Activated CD4-positive, CD25-positive, alpha-beta regulatory T cell treated with anti-CD3 and anti-CD28 coated beads, Interleukin-2, amount 50 U/mL, for 72 hours (primary cell): ENCODE results near the gene CCDC8.
"Not testable (repeated sequence)": the region's sequence is repeated elsewhere in the genome, so short reads cannot be mapped to it uniquely, and the experiment has no call there.

Source experiments
- DNase-seq: peaks from one replicate; pipeline ENCODE4 v3.0.0; 2021

CCDC8 gene

GRCh38 chr19:46427518-46428045, 14.2 kb upstream of the CCDC8 start:
- no peak for DNase-seq

DNA sequence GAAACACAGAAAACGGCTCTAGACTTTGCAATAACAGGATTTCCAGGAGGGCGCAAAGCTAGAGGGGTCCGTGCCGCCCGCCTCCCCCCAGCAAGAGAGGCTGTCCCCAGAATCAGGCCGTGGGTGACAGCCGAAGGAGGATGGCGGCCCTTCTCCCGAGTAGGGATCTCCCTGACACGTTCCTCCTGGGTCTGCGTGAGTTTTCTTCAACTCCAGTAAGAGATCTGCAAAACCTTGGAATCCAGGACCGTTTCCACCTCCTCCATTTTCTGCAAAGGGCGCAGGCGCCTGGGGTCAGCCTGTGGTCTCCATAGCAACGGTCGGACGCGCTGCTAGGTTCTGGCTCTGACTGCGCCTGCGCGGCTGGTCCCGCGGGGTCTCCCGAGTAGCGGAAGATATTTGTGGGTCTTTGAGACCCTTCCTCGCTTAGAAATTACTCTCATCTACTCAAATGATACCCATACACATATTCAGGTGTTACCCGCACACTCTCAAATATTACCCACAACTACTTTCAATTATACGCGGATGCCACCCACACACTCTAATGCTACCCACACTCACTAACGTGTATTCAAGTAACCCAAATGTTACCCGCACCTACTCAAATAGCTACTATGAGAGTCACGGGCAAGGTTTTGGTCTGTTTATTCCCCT, 13.3 kb upstream of the CCDC8 start:
- no peak for DNase-seq

DNA sequence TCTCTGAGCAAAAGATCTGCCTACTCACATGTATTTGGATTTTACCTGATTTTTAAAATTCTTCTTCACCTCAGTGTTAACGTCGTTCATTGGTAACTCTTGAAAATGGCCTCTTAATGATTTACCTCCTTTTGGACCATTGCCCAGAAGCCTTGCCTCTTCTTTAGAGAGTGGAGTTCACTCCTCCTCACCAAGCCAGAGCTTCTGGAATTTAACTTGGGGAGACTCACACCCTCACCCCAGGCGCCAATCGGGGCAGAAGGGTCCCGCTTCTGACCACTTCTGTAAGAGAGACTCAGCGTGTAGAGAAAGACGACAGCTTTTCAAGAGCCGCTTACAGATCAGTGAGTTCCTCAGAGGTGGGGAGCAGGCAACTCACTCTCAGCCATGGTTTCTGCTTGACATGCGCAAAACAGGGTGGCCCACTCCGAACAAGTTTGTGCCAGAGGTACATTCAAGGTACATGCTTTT, 12.7 kb upstream of the CCDC8 start:
- no peak for DNase-seq

GRCh38 chr19:46423188-46423587, 9.8 kb upstream of the CCDC8 start:
- DNase-seq = no peak

- no peak for DNase-seq
These were observed 9.0 kb upstream of the CCDC8 start for GRCh38 chr19:46422344-46422743.

DNA sequence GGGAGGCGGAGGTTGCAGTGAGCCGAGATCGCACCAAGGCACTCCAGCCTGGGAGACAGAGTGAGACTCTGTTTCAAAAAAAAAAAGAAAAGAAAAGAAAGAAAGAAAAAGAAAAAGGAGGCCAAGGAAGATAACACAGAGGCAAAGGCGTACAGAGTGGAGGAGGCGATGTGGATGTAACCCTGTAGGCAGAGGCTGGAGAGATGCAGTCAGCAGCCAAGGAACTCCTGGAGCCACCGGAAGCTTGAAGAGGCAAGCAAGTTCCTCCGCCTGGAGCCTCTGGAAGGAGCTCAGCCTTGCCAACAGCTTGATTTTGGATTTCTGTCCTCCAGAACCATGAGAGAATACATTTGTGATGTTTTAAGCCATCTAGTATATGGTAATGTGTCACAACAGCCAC, 6.7 kb upstream of the CCDC8 start:
- DNase-seq = no peak

DNA sequence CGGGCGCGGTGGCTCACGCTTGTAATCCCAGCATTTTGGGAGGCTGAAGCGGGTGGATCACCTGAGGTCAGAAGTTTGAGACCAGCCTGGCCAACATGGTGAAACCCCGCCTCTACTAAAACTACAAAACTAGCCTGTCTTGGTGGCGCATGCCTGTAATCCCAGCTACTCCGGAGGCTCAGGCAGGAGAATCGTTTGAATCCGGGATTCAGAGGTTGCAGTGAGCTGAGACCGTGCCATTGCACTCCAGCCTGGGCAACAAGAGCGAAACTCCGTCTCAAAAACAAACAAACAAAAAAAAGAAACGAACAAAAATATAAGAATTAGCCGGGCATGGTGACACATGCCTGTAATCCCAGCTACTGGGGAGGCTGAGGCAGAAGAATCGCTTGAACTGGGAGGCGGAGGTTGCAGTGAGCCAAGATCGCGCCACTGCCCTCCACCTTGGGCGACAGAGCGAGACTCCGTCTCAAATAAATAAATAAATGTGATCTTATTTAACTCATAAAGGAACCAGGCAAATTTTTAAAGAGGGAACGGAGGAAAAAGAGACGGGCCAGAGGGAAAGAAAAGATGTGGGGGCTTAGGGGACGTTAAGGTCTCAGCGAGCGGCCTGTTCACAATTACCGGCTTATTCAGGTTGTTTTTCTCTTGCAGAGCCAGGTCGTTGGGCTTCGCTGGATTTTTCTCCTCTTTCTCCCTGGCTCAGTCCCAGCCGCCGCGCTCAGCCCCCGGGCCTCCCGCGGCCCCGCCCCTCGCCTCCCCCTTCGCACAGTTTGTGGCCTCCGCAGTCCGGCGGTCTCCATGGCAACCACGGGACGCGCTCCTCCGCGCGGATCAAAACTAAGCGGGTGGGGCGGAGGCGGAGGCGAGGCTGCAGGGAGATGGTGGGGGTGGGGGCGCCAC, 2.7 kb upstream of the CCDC8 start:
- not testable (repeated sequence) for DNase-seq

DNA sequence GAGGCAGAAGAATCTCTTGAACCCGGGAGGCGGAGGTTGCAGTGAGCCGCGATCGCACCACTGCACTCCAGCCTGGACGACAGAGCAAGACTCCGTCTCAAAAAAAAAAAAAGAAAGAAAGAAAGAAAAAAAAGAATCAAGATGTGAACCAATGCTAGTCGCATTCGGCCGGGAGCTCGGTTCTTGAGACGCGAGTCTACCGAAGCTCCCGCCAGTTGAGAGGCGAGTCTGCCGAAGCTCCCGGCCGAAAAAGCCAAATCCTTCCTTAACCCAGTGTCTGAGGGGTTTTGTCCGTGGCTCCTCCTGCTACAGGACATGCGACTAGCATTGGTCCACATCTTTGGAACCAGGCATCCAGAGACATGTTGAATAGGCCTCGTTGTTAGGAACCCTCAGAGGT, 1.5 kb upstream of the CCDC8 start:
- DNase-seq = not testable (repeated sequence)

- no peak for DNase-seq
These were observed 608 bp downstream of the CCDC8 start for GRCh38 chr19:46412650-46413261.

GRCh38 chr19:46411925-46412649, 1.3 kb downstream of the CCDC8 start:
- DNase-seq = no peak

- no peak for DNase-seq
These were observed 2.1 kb downstream of the CCDC8 start for GRCh38 chr19:46411088-46411924.

DNA sequence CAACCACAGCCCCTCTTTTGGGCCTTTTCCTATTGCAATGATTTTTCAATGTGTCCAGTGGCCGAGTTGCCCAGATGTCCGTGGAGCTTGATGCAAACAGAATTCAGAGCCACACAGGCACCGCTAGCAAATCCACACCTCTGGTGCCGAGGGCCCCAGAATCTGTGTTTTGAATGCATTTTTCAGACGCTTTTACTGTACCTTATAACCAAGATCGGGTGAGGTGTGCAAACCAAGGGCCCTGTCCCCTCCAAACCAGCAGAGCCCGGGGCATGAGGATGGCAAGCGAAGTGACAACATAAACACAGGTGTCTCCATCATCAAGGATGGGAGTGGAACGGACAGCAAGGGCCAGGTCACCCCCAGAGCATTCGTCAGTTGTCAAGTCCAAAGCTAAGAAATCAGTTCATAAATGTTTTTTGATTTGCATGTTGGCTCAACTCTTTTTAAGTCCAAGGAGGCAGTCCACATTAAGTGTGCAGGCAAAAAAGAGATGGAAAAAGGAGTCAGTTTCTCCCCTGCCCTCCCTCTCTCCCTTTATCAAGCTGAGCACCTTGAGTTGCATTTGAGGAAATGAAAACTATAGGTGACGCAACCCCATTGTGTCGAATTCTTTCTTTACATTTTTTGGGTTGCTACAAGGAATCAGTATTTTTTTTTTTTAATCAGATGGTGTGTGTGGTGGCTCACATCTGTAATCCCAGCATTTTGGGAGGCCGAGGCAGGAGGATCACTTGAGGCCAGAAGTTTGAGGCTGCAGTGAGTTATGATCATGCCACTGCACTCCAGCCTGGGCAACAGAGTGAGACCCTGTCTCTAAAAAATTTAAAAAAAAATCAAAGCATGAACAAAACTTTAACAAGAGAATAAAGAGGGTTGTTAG, 2.9 kb downstream of the CCDC8 start:
- DNase-seq = no peak

DNA sequence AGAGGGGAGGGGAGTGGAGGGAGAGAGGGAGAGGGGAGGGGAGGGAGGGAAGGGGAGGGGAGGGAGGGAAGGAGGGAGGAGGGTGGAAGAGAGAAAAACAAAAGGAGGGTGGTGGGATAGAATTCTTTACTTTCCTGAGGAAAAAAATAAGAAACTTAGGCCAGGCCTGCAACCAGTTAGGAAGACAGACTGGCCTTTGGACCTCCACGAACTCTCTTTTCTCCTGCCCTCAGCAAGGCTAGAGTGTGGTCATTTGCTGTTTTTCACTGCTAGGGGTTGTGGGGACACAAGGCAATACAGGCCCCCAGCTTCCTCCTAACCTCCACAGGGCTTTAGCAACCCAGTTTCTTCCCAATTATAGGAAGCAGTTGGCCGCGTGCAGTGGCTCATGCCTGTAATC, 4.2 kb downstream of the CCDC8 start:
- no peak for DNase-seq

DNA sequence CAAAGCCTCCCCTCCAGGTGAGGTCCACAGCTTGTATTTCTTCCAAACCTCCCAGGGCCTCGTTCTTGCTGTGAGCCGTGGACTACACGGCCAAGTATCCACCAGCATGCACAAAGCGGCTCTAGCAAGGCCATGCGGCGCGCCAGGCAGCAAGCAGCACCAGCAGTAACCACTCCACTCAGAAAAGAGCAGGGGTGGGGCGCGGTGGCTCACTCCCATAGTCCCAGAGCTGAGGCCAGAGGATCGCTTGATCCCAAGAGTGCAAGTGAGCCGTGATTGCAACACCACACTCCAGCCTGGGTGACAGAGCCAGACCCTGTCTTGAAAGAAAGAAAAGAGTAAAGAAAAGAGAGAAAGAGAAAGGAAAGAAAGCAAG, 4.7 kb downstream of the CCDC8 start:
- DNase-seq = no peak

DNA sequence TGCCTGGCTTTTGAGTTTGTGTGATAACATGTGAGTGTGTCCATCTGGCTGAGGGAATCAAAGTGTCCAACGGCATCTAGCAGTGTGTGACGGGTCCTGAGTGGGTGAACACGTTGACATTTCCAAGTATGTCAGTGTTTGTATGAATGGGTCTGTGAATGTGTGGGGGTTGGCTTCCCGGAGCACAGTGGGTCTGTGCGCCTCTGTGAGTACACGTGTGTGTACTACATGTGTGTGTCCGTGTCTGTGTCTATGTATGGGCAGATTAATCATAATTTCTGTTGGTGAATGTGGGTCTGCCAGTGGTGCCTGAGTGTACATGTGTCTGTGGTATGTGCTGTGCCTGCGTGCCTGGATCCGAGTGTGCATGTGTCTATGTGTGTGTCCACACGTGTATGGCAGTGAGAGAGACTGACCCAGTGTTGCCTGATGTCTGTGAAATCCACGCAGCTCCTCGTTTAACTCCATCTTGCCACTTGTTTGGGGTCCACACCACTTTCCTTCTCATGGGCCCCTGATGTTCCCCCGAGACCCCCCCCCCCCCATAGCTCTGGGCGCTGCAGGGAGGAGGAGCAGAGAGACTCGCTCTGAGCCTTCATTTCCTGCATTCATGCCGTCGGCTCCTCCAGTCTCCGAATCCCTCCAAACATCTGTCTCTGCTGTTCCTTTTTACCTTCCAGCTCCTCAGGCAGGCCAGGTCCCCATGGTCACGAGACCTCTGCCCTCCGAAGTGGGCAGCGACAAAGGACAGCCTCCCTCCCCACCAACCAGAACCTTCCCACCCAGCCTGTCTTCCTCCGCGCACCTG, 5.3 kb downstream of the CCDC8 start:
- no peak for DNase-seq

GRCh38 chr19:46406976-46407375, 6.4 kb downstream of the CCDC8 start:
- no peak for DNase-seq

- no peak for DNase-seq
These were observed 8.5 kb downstream of the CCDC8 start for GRCh38 chr19:46404753-46405468.

DNA sequence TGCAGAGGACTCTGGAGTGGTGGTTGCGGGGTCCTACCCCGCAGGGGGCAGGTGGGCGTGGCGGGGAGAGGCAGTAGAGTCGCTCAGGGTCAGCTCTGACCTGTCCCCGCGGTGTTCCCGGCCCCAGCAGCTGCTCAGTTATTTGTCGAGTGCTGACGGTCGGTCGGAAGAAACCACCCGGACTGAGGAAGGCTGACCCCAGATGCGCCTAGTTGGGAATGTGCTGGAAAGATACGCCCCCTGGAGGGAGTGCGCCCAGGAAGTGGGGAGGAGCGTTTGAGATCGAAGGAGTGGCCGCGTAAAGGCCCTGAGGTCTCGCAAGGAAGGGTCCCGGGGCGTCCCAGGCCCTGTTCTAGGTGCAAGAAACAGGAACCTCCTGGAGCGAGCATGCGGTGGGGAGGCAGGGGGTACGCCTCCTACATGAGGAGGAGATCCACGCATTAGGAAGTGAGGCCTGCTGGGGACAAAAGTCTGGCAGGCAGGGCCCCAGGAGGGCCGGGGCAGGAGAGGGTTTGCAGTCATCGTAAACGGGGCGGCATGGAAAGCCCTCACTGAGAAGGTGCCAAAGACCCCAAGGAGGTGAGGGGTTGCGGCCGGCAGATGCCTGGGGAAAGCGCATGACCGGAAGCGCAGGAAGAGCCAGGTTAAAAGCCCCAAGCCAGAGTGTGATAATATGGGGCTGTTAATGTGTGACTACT, 9.2 kb downstream of the CCDC8 start:
- no peak for DNase-seq

- no peak for DNase-seq
These were observed 10.6 kb downstream of the CCDC8 start for GRCh38 chr19:46402725-46403124.
